Astrocyte (in vitro differentiated cells and primary cell): Measurements from ENCODE around the gene H2BK1. TPM values are rescaled to one million over a fixed set of nuclear protein-coding genes. Genes with fewer than 3 reads are reported as not detected.

Experiments used
- DNase-seq: peaks from one replicate; pipeline ENCODE4 v3.0.0-alpha.2; 2010; ENCODE audit warnings: low read depth
- FAIRE-seq: peaks from 2 replicates; lab custom pipeline; 2011; peaks lifted over from hg19 to GRCh38; lab: Jason Lieb, UNC
- H2AFZ ChIP-seq: 2 replicates; pipeline ENCODE4 v1.6.0; 2012; ENCODE audit warnings: low read depth, low read length, inconsistent platforms
- H3K27ac ChIP-seq: 2 replicates; pipeline ENCODE4 v1.5.1; 2011; ENCODE audit warnings: low read depth, low read length, inconsistent platforms
- H3K27me3 ChIP-seq: 2 replicates; pipeline ENCODE4 v1.6.0; 2011; ENCODE audit warnings: low read length, inconsistent platforms; ENCODE audit not compliant: insufficient read depth
- H3K36me3 ChIP-seq: 2 replicates; pipeline ENCODE4 v1.5.1; 2011; ENCODE audit warnings: low read length, inconsistent platforms; ENCODE audit not compliant: insufficient read depth
- H3K4me1 ChIP-seq: 2 replicates; pipeline ENCODE4 v1.5.1; 2011; ENCODE audit warnings: low read length, inconsistent platforms; ENCODE audit not compliant: insufficient read depth
- H3K4me2 ChIP-seq: 2 replicates; pipeline ENCODE4 v1.6.0; 2012; ENCODE audit warnings: low read length, inconsistent platforms
- H3K4me3 ChIP-seq: 2 replicates; pipeline ENCODE4 v1.5.1; 2011; ENCODE audit warnings: low read depth, mild to moderate bottlenecking, low read length, inconsistent platforms; ENCODE audit not compliant: insufficient read depth
- H3K79me2 ChIP-seq: 2 replicates; pipeline ENCODE4 v1.6.0; 2012; ENCODE audit warnings: mild to moderate bottlenecking, low read length, inconsistent platforms; ENCODE audit not compliant: insufficient read depth
- H3K9ac ChIP-seq: 2 replicates; pipeline ENCODE4 v1.6.0; 2012; ENCODE audit warnings: mild to moderate bottlenecking, low read length, inconsistent platforms
- H3K9me3 ChIP-seq: 2 replicates; pipeline ENCODE4 v1.5.1; 2012; ENCODE audit warnings: low read depth, mild to moderate bottlenecking, low read length, inconsistent platforms; ENCODE audit not compliant: insufficient read depth
- H4K20me1 ChIP-seq: 2 replicates; pipeline ENCODE4 v1.6.0; 2012; ENCODE audit warnings: low read length, inconsistent platforms; ENCODE audit not compliant: insufficient read depth
- H3K27ac Mint-ChIP-seq: one replicate; pipeline ENCODE4 v1.8.0; 2021; ENCODE audit warnings: mild to moderate bottlenecking, mixed read lengths; ENCODE audit not compliant: unreplicated experiment
- H3K27me3 Mint-ChIP-seq: one replicate; pipeline ENCODE4 v1.8.0; 2021; ENCODE audit warnings: low read depth, mixed read lengths; ENCODE audit not compliant: unreplicated experiment
- H3K36me3 Mint-ChIP-seq: one replicate; pipeline ENCODE4 v1.8.0; 2021; ENCODE audit warnings: low read depth, mixed read lengths; ENCODE audit not compliant: unreplicated experiment
- H3K4me1 Mint-ChIP-seq: one replicate; pipeline ENCODE4 v1.8.0; 2021; ENCODE audit warnings: low read depth, mixed read lengths; ENCODE audit not compliant: unreplicated experiment
- H3K4me3 Mint-ChIP-seq: one replicate; pipeline ENCODE4 v1.8.0; 2021; ENCODE audit warnings: mild to moderate bottlenecking, moderate library complexity, mixed read lengths; ENCODE audit not compliant: unreplicated experiment
- H3K9me3 Mint-ChIP-seq: one replicate; pipeline ENCODE4 v1.8.0; 2021; ENCODE audit warnings: mild to moderate bottlenecking, mixed read lengths; ENCODE audit not compliant: unreplicated experiment
- EZH2 ChIP-seq: IDR thresholded peaks from 2 replicates; pipeline ENCODE4 v1.6.1; 2012; ENCODE audit warnings: mild to moderate bottlenecking, low read length, inconsistent platforms; ENCODE audit not compliant: insufficient read depth
- total RNA-seq: library from RNA; stranded (reverse); gene quantifications from 2 replicates; pipeline ENCODE4 v1.2.1, GENCODE V29; 2021
- TF ChIP-seq, protein P1 (sequence below): IDR thresholded peaks from 2 replicates; pipeline ENCODE4 v1.5.1; 2011; ENCODE audit warnings: low read depth, mild to moderate bottlenecking, inconsistent platforms, low read length, moderate library complexity; ENCODE audit not compliant: insufficient read depth

The H2BK1 gene
- total RNA-seq, 1 donor from 2014 or later = not detected

DNA sequence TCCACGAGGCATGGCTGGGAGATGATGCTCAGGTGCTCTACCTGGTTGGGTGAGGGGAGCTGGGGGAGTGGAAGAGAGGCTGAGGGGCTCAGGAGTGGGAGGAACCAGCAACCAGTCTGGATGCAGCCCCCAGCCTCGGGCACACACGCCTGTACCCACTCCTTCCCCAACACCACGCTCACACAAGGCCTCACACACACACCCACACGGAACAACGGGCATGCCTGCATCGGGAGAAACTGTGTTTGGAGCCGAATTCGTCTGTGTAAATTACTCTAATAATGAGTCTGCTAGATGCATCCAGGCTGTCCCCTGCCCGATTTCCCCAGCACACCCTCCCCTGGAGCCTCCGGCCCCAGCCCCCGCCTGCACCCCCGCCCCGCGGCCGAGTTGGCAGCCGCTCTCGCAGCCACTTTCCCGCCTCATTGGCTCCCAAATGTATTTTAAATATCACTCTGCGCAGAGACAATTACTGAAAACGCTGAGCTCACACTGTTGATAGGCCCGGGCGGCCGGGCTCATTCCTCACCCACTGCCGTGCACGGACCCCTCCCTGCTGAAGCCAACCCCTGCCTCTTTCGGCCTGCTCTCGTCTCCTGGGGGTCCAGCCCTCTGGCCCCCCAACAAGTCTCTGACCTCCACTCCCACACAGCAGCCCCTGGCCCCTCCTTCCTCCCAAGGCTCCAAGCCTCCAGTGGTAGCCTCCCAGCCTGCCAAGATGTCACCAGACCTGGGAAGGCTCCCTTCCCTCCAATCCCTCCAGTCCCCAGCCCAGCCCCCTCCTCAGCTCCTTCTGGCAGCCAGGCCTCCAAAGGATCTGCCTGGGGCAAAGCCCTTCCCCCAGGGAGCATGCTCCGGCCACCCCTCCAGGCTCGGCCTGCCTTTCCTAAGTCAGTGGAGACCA lies 11.1 kb downstream of the H2BK1 start:
- no peak overlapping the region for H3K27ac ChIP-seq
- no peak for DNase-seq

DNA sequence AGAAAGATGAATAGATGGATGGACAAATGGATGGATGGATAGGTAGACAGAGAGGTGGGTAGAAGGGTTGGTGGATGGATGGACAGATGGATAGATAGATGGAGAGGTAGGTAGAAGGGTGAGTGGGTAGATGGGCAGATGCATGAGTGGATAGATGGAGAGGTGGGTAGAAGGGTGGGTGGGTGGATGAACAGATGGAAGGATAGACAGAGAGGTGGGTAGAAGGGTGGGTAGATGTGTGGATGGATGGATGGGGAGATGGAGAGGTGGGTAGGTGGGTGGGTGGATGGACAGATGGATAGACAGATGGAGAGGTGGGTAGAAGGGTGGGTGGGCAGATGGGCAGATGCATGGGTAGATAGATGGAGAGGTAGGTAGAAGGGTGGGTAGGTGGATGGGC lies 12.4 kb downstream of the H2BK1 start:
- Histone ChIP-seq H3K4me1 (no peaks in the 10 kb centered on the region), H3K27ac (no peak overlapping the region), H3K4me3 (no peak overlapping the region), H3K27me3 (peaks cover 34% of the 10 kb centered on the region), H3K9ac (no peak overlapping the region), H3K36me3 (no peaks in the 10 kb centered on the region), H3K79me2 (no peaks in the 10 kb centered on the region), H4K20me1 (no peaks in the 10 kb centered on the region), H3K4me2 (no peak overlapping the region), H2AFZ (no peak overlapping the region), H3K9me3 (no peaks in the 10 kb centered on the region)
- Mint-ChIP-seq H3K4me1 (no peaks in the 10 kb centered on the region), H3K27ac (no peak overlapping the region), H3K36me3 (no peaks in the 10 kb centered on the region), H3K27me3 (peaks cover 37% of the 10 kb centered on the region), H3K9me3 (peaks cover 5% of the 10 kb centered on the region), H3K4me3 (no peak overlapping the region)
- DNase-seq (no peak), FAIRE-seq (no peak)
- TF ChIP-seq, protein P1, sequence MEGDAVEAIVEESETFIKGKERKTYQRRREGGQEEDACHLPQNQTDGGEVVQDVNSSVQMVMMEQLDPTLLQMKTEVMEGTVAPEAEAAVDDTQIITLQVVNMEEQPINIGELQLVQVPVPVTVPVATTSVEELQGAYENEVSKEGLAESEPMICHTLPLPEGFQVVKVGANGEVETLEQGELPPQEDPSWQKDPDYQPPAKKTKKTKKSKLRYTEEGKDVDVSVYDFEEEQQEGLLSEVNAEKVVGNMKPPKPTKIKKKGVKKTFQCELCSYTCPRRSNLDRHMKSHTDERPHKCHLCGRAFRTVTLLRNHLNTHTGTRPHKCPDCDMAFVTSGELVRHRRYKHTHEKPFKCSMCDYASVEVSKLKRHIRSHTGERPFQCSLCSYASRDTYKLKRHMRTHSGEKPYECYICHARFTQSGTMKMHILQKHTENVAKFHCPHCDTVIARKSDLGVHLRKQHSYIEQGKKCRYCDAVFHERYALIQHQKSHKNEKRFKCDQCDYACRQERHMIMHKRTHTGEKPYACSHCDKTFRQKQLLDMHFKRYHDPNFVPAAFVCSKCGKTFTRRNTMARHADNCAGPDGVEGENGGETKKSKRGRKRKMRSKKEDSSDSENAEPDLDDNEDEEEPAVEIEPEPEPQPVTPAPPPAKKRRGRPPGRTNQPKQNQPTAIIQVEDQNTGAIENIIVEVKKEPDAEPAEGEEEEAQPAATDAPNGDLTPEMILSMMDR = no peak
- TF ChIP-seq EZH2 = no peak

More for the DNA sequence above, 11.1 kb downstream of the H2BK1 start:
- no peaks in the 10 kb centered on the region for H3K9me3 ChIP-seq
- H2AFZ ChIP-seq = no peak overlapping the region
- Mint-ChIP-seq H3K4me1 (no peaks in the 10 kb centered on the region), H3K9me3 (peaks cover 5% of the 10 kb centered on the region), H3K36me3 (no peaks in the 10 kb centered on the region), H3K27me3 (peaks cover 41% of the 10 kb centered on the region), H3K27ac (no peak overlapping the region), H3K4me3 (no peak overlapping the region)
- no peak overlapping the region for H3K4me2 ChIP-seq
- no peak for FAIRE-seq
- no peaks in the 10 kb centered on the region for H3K36me3 ChIP-seq
- H3K9ac ChIP-seq = no peak overlapping the region
- no peaks in the 10 kb centered on the region for H3K79me2 ChIP-seq
- H3K27me3 ChIP-seq = peaks cover 35% of the 10 kb centered on the region
- H3K4me3 ChIP-seq = no peak overlapping the region
- no peak for TF ChIP-seq EZH2
- TF ChIP-seq, protein P1 = no peak
- no peaks in the 10 kb centered on the region for H4K20me1 ChIP-seq
- no peaks in the 10 kb centered on the region for H3K4me1 ChIP-seq
